ENCODE measurements around the gene MLKL. TPM values are rescaled to one million over a fixed set of nuclear protein-coding genes. Genes with fewer than 3 reads are reported as not detected.
"Not testable (repeated sequence)": the region's sequence is repeated elsewhere in the genome, so short reads cannot be mapped to it uniquely, and the experiment has no call there.

MLKL gene
- total RNA-seq, 1 donor from 2014 or later: 3.0 TPM

DNA sequence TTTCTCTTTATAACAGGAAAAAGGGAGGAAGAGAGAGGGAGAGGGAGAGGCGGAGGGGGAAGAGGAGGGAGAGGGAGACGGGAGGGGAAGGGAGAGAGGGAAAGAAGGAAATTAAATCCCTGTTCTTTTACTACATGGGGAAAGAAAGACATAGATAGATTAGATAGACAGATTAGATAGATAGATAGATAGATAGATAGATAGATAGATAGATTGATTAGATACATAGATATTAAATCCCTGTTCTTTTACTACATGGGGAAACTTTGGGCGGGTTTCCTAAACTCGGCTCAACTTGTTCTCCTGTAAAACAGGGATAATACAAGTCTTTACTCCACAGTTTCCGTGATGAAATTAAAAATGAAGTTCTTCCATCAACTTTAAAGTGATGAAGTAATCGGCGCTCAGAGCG lies 34.6 kb downstream of the MLKL start:
- intact Hi-C loops (cut with DNase I): no loop called here
- no peak for DNase-seq
- no peak for ATAC-seq (ENCODE audit: poor library complexity)

DNA sequence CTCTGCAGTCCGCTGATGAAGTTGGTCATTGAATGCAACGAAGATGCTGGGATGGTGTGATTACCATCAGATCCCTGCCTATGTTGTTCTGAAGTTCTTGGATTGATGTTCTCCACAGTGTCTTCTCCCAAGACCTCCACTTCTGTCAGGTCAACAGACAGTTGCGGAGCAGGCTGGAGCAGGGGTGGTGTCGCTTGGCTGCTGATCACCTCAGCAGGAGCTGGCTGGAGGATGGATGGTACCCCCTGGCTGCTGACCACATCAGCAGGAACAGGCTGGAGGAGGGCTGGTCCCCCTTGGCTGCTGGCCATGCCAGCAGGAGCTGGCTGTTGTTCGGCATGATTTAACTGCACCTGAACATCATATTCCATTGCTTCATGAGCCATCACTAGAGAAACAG lies 39.6 kb downstream of the MLKL start:
- ATAC-seq (ENCODE audit: poor library complexity) (no peak), DNase-seq (no peak)
- intact Hi-C loops (cut with DNase I): no loop called here

DNA sequence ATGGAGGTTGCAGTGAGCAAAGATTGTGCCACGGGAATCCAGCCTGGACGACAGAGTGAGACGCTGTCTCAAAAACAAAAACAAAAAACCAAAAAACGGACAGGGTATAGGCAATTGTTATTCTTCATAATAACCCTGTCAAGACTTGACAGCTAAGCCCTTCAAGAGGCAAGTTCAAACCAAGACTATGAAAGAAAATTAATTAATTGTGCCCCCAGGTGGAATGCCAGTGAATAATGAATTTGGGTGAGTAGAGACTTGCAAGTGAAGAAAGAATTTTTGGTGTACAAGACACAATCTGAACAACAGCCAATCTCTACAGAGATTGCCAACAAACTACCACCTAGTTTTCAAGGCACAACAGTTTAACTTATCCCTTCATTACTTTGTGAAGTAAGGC lies 40.3 kb downstream of the MLKL start:
- DNase-seq (no peak), ATAC-seq (ENCODE audit: poor library complexity) (no peak)

DNA sequence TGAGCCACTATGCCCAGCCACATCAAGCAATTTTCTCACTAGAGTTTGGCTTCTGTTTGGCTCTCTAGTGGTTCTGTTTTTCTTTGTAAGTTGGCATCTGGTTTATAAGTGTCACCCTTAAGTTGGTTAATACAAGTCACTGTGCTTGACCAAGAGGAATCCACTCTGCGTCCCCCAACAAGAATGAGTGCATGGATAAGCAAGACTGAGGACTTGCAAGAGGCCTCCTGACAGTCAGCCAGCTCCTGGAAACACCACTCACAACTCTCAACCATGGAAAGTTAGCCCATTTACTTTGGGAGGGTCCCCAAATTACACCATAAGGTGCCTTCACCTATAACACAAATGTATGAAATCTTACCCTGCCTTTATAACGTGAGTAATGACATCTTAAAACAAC lies 41.6 kb downstream of the MLKL start:
- no peak for ATAC-seq (ENCODE audit: poor library complexity)

More for the DNA sequence above, 40.3 kb downstream of the MLKL start:
- intact Hi-C loops (cut with DNase I): no loop called here

DNA sequence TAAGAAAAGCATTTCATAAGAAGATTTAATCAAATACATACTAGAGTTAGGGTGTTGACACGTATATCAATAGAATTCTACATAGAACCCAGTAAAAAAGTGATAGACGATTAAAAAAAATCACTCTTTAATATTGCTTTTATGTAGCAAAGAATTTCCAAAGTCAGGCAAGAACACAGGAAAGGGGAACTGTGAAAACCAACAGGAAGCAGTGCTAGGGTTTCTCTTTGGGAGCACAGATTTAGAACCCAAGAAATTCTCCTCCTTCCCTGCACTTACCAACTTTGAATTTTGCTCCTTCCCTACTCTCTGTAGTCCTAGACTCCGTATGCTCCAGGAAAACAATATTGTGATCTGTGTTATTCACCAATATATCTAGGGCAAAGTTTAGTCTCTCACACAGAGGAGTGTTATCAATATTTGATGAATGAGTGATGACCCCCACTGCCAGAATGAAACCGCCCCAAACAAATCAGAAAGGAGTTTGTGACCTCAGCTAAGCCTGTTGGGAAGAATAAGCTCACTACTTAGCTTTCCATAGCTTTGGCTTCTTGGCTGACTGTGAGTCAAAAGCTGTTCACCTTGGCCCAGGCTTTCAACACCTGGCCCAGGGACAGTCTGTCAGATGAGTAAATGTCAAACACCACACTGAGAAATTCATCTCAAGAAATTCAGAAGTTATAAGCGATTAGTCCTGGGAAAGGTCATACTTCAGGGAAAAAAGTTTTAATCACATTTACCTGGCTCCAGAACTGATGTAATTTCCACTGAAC lies 42.6 kb downstream of the MLKL start:
- intact Hi-C loops (cut with DNase I): no loop called here
- ATAC-seq (ENCODE audit: poor library complexity) (no peak), DNase-seq (no peak)

More for the DNA sequence above, 41.6 kb downstream of the MLKL start:
- intact Hi-C loops (cut with DNase I): no loop called here
- no peak for DNase-seq

DNA sequence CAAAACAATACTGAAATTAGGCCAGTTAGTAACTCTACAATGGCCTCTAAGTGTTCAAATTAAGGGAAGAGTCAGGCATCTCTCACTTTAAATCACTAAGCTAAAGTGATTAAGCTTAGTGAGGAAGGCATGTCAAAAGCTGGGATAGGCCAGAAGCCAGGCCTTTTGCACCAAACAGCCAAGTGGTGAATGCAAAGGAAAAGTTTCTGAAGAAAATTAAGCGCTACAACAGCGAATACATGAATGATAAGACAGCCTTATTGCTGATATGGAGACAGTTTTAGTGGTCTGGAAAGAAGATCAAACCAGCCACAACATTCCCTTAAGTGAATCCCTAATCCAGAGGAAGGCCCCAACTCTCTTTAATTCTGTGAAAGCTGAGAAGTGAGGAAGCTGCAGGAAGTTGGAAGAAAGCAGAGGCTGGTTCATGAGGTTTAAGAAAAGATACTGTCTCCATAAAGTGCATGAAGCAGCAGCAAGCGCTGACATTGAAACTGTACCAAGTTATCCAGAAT lies 46.1 kb downstream of the MLKL start:
- ATAC-seq (ENCODE audit: poor library complexity) (no peak), DNase-seq (no peak)
- intact Hi-C loops (cut with DNase I): no loop called here

DNA sequence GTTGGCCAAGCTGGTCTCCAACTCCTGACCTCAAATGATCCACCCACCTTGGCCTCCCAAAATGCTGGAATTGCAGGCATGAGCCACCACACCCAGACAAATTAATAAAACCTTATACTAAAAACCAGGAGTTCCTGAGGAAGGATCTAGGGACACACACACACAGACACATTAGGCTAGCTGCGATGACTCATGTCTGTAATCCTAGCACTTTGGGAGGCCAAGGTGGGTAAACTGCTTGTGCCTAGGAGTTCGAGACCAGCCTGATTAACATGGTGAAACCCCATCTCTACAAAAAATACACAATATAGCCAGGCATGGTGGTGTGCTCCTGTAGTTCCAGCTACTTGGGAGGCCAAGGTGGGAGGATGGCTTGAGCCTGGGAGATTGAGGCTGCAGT lies 47.8 kb downstream of the MLKL start:
- DNase-seq; intact Hi-C loops (cut with DNase I); ATAC-seq (ENCODE audit: poor library complexity): not testable (repeated sequence)

DNA sequence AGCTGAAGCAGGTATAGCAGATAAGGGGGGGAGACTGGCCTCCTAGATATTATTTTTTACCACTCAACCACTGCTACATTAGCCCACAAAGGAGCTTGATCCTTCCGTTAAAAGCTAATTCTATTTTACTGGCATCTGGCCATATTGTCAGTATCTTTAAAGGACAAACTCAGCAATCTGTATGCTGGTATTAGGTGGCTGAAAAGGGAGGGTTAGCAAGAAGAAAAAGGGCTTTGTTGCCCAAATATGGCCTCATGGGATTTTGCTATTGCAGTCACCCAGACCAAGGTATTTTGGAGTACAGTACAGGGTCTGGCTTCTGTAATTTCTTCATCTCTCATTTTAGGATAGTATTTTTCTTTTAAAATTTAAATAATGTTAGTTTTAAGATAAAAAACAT lies 48.4 kb downstream of the MLKL start:
- intact Hi-C loops (cut with DNase I): no loop called here
- ATAC-seq (ENCODE audit: poor library complexity) (no peak), DNase-seq (no peak)

DNA sequence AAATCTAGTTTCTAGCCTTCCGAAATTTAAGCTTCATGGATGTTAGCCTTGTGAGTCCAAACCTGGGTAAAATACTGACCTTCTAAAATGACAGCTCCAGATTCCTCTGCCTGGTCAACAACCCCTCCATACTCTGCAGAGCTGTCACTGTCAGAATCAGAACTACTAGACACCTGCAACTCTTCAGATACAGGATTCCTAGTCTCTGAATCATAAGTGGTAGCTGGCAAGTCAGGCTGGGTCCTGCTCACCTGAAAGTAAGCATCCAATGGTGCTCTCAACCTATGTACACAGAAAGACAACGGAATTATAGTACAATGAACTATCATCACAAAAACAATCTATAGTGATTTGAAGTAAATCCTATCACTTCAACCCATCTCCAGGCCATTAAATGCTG lies 48.8 kb downstream of the MLKL start:
- DNase-seq: no peak
- ATAC-seq (ENCODE audit: poor library complexity): no peak
- intact Hi-C loops (cut with DNase I): no loop called here

DNA sequence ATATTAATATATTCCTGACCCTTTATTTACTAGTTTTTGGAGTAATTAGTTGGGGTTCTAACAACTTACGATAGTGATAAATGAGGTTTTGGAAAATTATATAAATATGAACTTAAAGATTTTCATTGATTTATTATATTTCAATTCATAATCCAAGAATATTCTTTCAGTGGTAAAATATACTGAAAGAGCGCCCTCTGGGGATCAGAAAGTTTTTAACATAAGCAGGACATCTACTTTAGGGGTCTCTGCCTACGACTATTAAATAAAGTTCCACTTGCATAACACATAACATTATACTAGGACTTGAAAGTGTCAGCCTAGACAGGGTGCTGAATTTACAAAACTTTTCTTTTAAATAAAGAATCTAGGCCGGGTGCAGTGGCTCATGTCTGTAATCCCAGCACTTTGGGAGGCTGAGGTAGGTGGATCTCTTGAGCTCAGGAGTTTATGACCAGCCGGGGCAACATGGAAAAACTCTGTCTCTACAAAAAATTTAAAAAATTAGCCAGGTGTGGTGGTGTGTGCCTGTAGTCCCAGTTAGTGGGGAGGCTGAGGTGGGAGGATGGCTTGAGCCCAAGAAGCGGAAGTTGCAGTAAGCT lies 49.6 kb downstream of the MLKL start:
- no peak for ATAC-seq (ENCODE audit: poor library complexity)
- intact Hi-C loops (cut with DNase I): no loop called here
- no peak for DNase-seq

DNA sequence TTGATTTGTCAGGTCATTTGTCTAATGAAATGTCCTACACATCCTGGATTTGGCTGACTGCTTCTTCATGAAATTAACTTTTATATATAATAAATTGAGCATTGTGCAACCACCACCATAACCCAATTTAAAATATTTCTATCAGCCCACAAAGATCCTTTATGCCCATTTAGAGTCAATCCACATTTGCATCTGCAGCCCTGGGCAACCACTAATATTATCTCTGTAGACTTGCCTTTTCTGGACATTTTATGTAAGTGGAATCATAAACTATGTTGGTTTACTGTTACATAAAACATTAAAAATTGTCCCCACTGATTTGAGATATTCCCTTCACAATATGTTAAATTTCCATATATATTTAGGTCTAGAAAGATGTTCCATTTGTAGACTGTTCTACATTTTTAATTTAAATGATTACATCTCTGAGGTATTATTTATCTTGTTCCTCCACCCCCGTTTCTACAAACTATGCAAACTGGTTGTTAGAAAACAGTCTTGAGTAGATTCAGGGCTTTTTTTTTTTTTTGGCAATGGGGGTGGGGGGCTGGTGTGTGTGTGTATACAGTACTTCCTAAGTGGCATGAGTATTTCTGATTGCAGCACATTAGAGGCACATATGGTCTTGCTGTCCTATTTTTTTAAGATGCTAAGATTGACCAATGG lies 50.7 kb downstream of the MLKL start:
- intact Hi-C loops (cut with DNase I): no loop called here
- DNase-seq (no peak), ATAC-seq (ENCODE audit: poor library complexity) (no peak)

DNA sequence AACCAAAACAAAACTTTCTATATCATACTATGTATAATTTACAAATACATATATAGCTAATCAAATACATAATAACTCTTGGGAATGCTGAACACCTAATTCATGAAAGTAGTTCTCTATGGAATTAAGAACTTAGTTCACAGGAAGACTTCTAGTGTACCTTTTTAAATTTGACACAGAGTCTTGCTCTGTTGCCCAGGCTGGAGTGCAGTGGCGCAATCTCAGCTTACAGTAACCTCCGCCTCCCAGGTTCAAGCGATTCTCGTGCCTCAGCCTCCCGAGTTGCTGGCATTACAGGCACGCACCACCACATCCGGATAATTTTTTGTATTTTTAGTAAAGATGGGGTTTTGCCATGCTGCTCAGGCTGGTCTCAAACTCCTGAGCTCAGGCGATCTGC lies 58.7 kb downstream of the MLKL start:
- intact Hi-C loops (cut with DNase I): no loop called here
- ATAC-seq (ENCODE audit: poor library complexity): no peak
- DNase-seq: no peak

DNA sequence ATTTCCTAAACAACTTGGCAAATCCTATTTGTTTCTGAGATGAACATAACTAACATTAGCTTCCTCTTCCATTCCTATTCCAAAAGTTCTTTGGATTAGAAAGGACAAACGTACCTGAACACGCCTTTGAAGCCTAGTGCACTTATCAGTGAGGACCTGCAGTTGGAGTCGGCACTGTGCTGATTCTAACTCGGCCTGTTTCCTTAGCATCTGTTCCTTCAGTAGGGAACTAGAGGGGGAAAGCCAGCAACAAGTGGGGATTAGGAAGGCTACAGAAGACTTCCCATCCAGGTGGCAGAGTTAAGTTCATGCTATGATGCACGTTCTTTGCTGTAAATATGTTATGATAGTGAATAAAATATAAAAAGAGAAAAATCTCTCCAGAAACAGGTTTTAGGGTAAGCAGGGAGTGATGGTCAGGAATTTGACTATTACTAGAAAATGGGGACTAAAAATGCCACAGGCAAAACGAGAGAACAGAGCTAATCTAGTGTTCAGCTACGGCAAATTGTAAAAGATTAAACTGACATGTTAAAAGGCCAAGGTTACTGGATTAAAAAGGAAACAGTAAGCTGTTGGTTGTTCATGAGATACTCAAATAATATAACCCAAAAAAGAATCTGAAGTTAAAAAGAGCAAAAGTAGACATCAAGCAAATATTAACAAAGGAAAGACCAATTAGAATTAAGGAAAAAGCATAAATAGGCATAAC lies 62.8 kb downstream of the MLKL start:
- no peak for DNase-seq
- intact Hi-C loops (cut with DNase I): no loop called here
- ATAC-seq (ENCODE audit: poor library complexity): no peak

DNA sequence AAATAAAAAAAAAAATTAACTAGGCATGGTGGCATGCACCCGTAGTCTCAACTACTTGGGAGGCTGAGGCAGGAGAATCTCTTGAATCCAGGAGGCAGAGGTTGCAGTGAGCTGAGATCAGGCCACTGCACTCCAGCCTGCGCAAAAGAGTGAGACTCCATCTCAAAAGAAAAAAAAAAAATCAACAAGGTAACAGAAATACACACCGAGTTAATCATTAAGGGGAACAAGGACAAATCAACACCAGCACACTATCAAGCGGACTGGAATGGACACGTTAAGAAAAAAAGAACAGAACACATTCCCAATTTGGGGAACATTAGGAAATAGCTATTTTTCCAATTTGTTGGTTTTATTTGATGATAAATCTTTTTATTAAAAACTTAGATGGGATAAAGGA lies 65.4 kb downstream of the MLKL start:
- no peak for DNase-seq
- ATAC-seq (ENCODE audit: poor library complexity): no peak
- intact Hi-C loops (cut with DNase I): no loop called here

DNA sequence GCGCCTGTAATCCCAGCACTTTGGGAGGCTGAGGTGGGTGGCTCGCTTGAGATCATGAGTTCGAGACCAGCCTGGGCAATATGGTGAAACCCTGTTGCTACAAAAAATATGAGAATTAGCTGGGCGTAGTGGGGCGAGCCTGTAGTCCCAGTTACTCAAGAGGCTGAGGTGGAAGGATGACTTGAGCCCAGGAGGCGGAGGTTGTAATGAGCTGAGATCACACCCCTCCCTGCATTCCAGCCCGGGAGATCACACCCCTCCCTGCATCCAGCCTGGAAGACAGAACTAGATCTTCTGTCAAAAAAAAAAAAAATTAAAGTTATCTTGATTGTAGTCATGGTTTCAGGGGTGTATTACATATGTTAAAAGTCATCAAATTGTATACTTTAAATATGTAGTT lies 67.0 kb downstream of the MLKL start:
- no peak for DNase-seq
- no peak for ATAC-seq (ENCODE audit: poor library complexity)
- intact Hi-C loops (cut with DNase I): no loop called here

DNA sequence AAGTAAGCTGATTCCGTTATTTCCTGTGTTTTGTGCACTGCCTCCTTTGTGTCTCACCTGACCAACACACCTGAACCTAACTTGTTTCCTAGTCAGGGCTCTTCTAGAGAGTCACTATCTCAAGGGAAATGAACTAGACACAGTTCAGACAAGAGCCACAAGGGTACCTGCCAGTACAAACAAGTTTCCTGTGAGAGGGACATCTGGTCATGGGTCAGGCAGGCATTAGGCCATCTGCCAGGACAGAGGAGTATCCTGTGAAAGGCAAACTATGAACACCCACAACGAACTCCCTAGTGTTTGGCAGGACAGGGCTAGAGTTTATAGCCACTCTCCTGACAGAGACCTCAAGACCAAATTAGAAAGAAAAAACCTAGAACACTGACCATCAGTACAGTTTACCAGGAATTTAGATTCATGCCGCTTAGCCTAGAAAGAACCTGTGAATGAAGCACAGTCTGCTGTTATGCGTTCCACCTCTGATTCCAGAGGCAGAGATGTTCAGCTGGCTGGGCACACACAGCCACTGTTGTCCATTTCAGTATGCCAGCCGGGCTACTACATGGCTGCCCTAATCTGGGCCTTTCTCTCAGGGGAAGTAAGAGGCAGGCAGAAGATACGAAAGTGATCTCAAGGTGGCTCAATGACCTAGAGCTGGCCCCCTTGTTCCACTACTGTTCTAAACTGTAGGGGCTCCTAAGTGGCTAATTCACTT lies 73.0 kb downstream of the MLKL start:
- intact Hi-C loops (cut with DNase I): loop anchor here (10.0 kb wide), 1 partner anchor 163 kb away; no protein-coding TSS in a partner anchor

DNA sequence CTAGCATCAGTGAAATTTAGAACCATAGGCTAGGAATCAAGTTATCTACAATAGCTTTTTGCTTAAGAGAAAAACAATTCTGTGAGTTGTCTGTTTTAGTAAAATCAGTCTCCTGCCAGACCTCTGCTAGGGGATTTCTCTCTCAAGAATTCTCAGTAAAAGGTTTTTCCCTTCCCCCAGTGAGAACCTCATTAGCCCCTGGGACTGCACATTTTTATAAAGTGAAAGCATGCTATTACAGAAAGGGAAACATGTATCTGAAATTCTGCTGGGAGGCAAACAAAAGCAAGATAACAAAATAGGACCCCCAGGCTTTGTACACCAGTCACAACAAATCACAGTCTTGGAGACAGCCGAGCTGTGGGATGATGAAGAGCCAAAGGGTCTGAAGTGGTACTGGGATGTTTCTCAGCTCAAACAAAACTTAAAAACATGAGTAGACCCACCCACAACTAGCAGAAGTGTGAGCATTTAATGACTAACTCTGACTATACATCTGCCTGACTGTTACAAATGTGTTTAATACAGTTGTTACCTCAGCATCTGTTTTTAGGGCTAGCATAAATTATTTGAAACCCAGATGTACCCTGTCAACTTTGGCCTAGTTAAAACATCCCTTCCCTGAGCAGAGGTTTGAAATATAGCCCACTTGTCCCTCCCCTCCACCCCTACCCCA lies 73.8 kb downstream of the MLKL start:
- ATAC-seq (ENCODE audit: poor library complexity) (no peak), DNase-seq (no peak)
- intact Hi-C loops (cut with DNase I): loop anchor here (10.0 kb wide), 1 partner anchor 162 kb away; no protein-coding TSS in a partner anchor

More for the DNA sequence above, 73.0 kb downstream of the MLKL start:
- peak; percentile 38 for ATAC-seq (ENCODE audit: poor library complexity)
- no peak for DNase-seq

All from Right ventricle myocardium superior (tissue), 1 donor.